HG03469 (cell line): ENCODE results near the gene PJA2.

ENCODE experiments used
- ATAC-seq: cut with Tn5 transposase; IDR thresholded peaks from one replicate; pipeline ENCODE4 v1.9.1; 2021; ENCODE audit warnings: mild to moderate bottlenecking, moderate library complexity, moderate number of reproducible peaks; ENCODE audit not compliant: unreplicated experiment

Gene PJA2

GRCh38 chr5:109351988-109352864 lies 57.5 kb downstream of the PJA2 start:
- ATAC-seq: no peak

- no peak for ATAC-seq
These were observed 59.1 kb downstream of the PJA2 start for GRCh38 chr5:109350537-109351270.

DNA sequence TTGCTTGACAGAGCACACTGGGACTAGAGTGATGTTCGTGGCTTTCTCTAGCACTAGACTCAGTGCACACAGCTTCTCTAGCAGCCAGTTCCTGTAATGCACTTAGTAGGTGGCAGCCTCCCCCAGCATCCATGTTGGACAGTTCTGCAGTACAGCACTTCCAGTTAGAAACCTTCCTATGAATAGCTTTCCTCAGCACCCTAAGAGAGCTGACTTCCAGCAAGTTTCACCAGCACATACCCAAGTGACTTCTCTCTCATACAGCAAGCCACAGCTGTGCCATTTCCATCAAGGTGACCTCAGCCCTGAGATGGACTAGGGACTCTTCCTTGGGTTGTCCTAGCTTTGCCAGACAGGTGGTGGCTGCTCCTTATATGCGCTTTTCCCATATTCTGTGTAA lies 60.4 kb downstream of the PJA2 start:
- no peak for ATAC-seq

DNA sequence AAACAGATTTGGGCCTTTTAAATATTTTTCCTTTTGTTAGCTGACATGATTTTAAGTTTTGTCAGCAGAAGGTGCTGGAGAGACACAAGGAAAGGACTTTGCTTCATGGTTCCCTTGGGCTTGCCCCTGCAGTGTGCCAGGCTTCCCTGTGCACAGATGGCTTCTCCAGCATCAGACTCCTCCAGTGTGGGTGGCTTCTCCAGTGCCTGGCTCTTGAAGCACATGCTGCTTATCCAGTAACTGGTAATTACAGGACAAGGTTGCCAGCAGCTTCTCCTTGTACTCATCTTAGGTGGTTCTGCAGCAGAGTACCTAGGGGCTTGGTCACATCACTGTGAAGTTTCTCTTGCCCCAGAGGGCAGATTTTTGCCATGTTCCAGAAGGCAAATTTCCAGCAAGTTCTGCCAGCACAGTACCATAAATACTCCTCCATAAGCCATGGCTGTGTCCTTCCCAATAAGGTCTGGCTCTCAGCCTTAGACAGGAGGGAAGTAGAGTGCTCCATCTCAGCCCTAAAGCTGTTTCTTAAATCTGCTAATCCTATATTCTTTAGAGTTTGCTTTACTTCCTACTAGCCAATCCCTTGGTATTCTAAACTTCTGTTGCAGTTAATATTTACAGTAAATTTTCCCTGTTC lies 62.4 kb downstream of the PJA2 start:
- ATAC-seq: no peak

GRCh38 chr5:109345699-109346098 lies 64.1 kb downstream of the PJA2 start:
- no peak for ATAC-seq

DNA sequence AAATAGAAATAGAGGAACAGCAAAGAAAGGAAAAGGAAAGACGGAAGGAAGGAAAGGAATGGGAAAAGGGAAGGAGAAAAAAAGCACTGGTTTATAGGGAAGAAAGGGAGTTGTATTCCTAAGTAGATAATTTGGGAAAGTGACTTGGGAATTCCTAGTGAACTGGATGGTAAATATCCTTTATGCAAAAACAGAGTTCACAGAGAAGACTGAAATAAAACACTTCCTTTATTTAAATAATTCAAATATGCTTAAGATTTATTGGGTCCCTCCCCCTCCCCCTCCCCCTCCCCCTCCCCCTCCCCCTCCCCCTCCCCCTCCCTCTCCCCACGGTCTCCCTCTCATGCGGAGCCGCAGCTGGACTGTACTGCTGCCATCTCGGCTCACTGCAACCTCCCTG lies 69.4 kb downstream of the PJA2 start:
- no peak for ATAC-seq

DNA sequence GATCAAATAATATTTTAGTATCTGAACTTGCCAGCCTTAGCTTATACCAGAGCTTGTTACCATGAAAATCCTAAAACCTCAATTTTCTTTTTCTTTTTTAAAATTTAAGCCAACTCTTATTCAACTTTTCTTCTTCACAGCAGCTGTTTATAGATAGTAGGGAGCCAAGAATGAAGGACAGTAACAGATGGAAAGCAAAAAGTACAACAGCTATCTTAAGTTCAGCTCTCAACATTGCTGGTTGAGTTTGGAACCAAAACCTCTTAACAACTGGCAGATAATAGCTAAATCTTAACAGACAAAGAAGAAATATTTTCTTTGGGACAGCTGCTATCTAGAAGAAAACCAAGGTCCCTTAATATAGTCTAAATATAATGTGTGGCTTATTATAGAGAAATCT lies 74.7 kb downstream of the PJA2 start:
- no peak for ATAC-seq

GRCh38 chr5:109334056-109334455 lies 75.7 kb downstream of the PJA2 start:
- ATAC-seq: no peak

DNA sequence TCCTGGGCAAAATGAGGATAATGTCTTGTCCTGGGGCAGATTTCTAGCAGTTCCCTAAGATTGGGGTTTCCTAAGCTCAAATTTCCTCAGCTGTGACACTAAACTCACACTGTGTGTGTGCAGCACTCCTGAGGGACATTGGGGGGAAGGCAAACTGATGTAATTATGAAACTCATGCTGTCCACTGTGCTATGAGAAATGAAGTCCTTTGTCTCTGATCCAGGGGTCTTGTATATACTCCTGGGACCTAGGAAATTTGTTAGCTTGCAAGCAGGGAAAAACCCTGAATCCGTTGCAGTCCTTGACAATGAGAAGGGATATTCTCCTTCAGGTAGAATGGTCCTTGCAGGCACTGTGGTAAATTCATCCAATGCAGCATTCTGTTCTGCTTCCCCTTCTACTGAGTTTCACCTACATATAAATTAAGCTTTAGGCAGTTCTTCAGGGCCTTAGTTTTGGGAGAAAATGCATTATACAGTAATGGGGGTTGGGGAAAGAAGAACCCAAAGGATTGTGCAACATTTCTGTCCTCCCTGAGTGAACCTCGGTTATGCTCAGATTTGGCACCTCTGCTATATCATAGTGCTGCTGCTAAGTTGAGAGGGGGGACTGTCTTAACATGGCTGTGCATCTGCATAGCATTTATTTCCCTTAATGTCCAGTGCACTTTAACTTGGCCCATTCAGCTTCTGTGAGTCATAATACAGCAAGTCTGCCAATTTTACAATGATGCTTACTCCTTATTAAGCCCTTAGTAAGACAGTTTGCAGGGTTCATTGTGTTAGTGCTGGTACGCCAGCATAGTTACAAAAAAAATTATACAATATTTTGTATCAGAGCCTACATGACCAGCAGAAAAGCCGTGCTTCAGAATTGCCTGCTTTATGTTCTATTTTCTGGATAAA lies 80.2 kb downstream of the PJA2 start:
- no peak for ATAC-seq

DNA sequence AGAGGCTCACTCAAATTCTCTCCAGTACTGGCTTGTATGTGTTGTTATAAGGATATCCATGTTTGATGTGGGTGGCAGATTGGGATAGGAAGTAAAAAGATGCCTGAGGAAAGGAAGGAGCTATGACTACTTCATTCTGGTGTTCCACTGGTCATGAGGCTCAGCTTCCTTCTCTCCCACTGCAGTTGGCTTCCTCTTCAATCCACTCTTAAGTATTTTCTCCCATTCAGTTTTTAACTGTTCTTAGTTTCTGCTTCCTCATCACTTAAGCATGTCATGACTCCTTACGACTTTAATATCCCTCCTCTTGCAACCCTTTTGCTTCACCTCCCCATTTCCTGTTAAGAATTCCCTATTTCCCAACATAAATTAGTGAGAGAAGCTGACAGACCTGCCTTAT lies 81.1 kb downstream of the PJA2 start:
- no peak for ATAC-seq

DNA sequence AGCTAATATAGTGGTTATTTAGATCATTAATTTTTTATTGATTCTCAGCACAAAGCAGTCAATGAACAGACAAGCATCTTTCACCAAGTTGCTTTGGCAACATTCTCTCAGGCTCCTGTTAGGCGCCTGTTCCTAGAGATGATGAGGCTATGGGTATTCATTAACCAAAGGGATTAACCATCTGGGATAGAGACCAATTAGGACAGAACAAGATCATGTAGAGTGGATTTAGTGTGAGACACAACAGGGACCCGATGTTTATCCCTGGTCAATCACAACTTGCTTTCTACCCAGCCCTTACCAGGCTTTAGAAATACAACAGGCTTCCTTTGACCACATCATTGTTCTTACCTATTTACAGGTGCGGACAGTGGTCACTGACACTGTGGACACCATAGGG lies 82.2 kb downstream of the PJA2 start:
- ATAC-seq: no peak

DNA sequence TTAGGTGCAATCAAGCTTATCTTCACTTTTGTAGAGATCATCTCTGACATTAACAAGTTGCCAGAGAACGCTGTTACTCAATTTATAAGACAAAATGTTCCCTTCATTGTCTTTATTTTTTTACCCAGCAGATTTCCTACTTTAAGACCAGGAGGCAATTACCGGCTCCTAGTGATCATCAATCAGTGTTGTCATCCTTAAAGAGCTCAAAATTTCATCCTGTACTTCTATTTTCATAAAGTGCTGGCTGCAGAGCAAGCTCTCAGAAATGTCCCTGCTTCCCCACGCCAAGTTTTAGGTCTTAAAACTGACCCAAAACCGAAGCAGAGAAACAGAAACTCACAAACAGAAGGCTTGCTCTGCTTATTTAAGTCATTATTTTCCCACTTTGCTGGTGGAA lies 82.9 kb downstream of the PJA2 start:
- ATAC-seq: no peak

DNA sequence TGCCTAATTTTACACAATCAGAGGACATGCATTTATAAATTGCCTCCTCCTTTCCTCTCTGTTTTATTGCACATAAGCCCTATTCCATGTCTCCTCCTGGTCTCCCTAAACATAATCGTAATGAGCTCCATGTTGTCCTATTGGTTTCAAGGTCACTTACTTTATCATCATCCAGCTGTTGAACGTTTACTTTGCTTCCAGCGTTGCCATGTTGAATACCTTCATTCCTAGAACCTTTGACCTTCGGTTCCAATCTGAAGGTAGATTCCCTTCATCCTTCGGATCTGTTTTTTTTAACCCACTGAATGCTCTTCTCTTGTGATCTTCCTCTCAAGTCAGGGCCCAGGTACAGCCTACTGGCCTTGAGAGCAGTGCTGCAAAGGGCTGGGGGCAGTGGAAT lies 84.3 kb downstream of the PJA2 start:
- ATAC-seq: no peak

GRCh38 chr5:109324931-109325330 lies 84.8 kb downstream of the PJA2 start:
- ATAC-seq: no peak

GRCh38 chr5:109324351-109324750 lies 85.4 kb downstream of the PJA2 start:
- no peak for ATAC-seq

DNA sequence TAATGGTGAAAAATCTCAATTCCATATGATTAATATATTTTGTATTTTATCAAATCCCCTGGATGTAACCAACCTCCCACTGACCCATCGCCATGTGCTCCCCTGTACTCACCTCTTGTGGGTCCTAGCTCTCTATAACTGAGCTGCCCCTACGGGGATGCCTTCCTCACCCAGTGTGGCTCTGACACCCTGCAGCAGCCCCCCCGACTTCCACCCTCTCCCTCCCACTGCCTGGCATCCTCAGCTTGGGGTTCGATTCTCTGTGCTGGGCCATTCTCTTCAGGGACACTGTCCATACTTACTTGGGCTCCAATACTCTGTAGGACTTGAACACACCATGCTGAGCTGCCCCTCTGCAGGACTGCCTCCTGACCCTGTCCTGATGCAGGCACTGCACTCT lies 87.1 kb downstream of the PJA2 start:
- ATAC-seq: no peak

- no peak for ATAC-seq
These were observed 90.4 kb downstream of the PJA2 start for GRCh38 chr5:109319351-109319750.

GRCh38 chr5:109318455-109319108 lies 91.2 kb downstream of the PJA2 start:
- no peak for ATAC-seq

- ATAC-seq: no peak
These were observed 93.1 kb downstream of the PJA2 start for GRCh38 chr5:109316634-109317033.

GRCh38 chr5:109315245-109315644 lies 94.5 kb downstream of the PJA2 start:
- no peak for ATAC-seq
